ENCODE data around the gene OTOGL.

DNA sequence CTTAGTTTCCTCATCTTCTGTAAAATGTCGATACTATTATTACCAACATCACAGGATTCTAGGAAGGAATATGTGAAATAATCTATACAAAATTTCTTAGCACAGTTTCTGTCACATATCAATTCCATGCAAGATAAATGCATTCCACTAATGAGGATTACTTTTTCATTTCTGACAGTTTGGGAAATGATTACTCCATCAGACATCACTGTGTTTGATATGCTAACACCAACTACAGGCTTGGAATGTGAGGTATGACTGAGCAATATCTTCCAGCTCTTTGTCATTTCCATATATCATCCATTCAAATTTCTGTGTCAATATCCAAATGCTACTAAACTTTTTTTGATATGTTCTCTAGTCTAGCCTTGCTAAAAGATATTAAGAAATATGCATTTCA, 233.5 kb downstream of the OTOGL start:
- TF ChIP-seq, protein P1, sequence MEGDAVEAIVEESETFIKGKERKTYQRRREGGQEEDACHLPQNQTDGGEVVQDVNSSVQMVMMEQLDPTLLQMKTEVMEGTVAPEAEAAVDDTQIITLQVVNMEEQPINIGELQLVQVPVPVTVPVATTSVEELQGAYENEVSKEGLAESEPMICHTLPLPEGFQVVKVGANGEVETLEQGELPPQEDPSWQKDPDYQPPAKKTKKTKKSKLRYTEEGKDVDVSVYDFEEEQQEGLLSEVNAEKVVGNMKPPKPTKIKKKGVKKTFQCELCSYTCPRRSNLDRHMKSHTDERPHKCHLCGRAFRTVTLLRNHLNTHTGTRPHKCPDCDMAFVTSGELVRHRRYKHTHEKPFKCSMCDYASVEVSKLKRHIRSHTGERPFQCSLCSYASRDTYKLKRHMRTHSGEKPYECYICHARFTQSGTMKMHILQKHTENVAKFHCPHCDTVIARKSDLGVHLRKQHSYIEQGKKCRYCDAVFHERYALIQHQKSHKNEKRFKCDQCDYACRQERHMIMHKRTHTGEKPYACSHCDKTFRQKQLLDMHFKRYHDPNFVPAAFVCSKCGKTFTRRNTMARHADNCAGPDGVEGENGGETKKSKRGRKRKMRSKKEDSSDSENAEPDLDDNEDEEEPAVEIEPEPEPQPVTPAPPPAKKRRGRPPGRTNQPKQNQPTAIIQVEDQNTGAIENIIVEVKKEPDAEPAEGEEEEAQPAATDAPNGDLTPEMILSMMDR (conservative IDR thresholded peaks at IDR 0.05): no peak
- TF ChIP-seq EZH2 (IDR thresholded peaks at IDR 0.05; ENCODE audit: low read depth): no peak
